SK-N-SH treated with all-trans-retinoic acid at 6 μM for 48 hours (cell line): ENCODE results near the gene KRT1.
"Not testable (repeated sequence)": the region's sequence is repeated elsewhere in the genome, so short reads cannot be mapped to it uniquely, and the experiment has no call there.

ENCODE experiments used
- ATAC-seq: fragments of 200-7000 bp; cut with Tn5 transposase; 3 replicates; pipeline ENCODE4 v1.9.1; 2020; ENCODE audit warnings: mild to moderate bottlenecking, moderate library complexity
- ARNTL ChIP-seq: fragments of 450-650 bp; formaldehyde crosslinking; IDR thresholded peaks from 2 replicates; pipeline ENCODE4 v1.5.0; 2020; ENCODE audit warnings: low read depth, mild to moderate bottlenecking, moderate library complexity, borderline replicate concordance
- BACH2 ChIP-seq: fragments of 250-450 bp; sonication (Bioruptor Pico); IDR thresholded peaks from 2 replicates; pipeline ENCODE4 v1.9.0; 2021; ENCODE audit warnings: mild to moderate bottlenecking, borderline replicate concordance
- CREB5 ChIP-seq: fragments of 250-450 bp; sonication (Bioruptor Pico); IDR thresholded peaks from 2 replicates; pipeline ENCODE4 v1.5.1; 2020; ENCODE audit warnings: low read depth, mild to moderate bottlenecking, moderate library complexity
- CSDC2 ChIP-seq: fragments of 250-450 bp; sonication (Bioruptor Pico); IDR thresholded peaks from 2 replicates; pipeline ENCODE4 v1.5.0; 2020; ENCODE audit warnings: mild to moderate bottlenecking, moderate library complexity
- ESRRG ChIP-seq: fragments of 250-450 bp; sonication (Bioruptor Pico); IDR thresholded peaks from 2 replicates; pipeline ENCODE4 v1.6.1; 2021; ENCODE audit warnings: mild to moderate bottlenecking
- GLIS3 ChIP-seq: fragments of 250-450 bp; sonication (Bioruptor Pico); IDR thresholded peaks from 2 replicates; pipeline ENCODE4 v1.5.0; 2020; ENCODE audit warnings: mild to moderate bottlenecking, moderate library complexity
- ISL1 ChIP-seq: fragments of 250-450 bp; sonication (Bioruptor Pico); IDR thresholded peaks from 2 replicates; pipeline ENCODE4 v2.1.2; 2022; ENCODE audit warnings: mild to moderate bottlenecking, moderate library complexity
- OSR1 ChIP-seq: fragments of 250-450 bp; sonication (Bioruptor Pico); IDR thresholded peaks from 2 replicates; pipeline ENCODE4 v1.8.0; 2022; ENCODE audit warnings: moderate library complexity, mild to moderate bottlenecking, inconsistent platforms
- PATZ1 ChIP-seq: fragments of 250-450 bp; sonication (Bioruptor Pico); IDR thresholded peaks from 2 replicates; pipeline ENCODE4 v1.8.0; 2020; ENCODE audit warnings: mild to moderate bottlenecking, moderate library complexity, borderline replicate concordance
- POU6F1 ChIP-seq: fragments of 250-450 bp; sonication (Bioruptor Pico); IDR thresholded peaks from 2 replicates; pipeline ENCODE4 v1.8.0; 2021; ENCODE audit warnings: low read depth, mild to moderate bottlenecking, moderate library complexity, borderline replicate concordance
- PPARA ChIP-seq: fragments of 250-450 bp; sonication (Bioruptor Pico); IDR thresholded peaks from 2 replicates; pipeline ENCODE4 v1.5.0; 2020; ENCODE audit warnings: mild to moderate bottlenecking, borderline replicate concordance
- RARB ChIP-seq: fragments of 250-450 bp; sonication (Bioruptor Pico); IDR thresholded peaks from 2 replicates; pipeline ENCODE4 v1.8.0; 2021; ENCODE audit warnings: mild to moderate bottlenecking, moderate library complexity
- SNAI2 ChIP-seq: fragments of 250-450 bp; sonication (Bioruptor Pico); IDR thresholded peaks from 2 replicates; pipeline ENCODE4 v1.5.0; 2020; ENCODE audit warnings: mild to moderate bottlenecking, moderate library complexity
- TCF4 ChIP-seq: fragments of 250-450 bp; sonication (Bioruptor Pico); IDR thresholded peaks from 2 replicates; pipeline ENCODE4 v1.8.0; 2021; ENCODE audit warnings: mild to moderate bottlenecking, moderate library complexity, borderline replicate concordance
- TOX ChIP-seq: fragments of 250-450 bp; sonication (Bioruptor Pico); IDR thresholded peaks from 2 replicates; pipeline ENCODE4 v1.8.0; 2021; ENCODE audit warnings: mild to moderate bottlenecking, moderate library complexity, borderline replicate concordance
- TSHZ2 ChIP-seq: fragments of 250-450 bp; sonication (Bioruptor Pico); IDR thresholded peaks from 2 replicates; pipeline ENCODE4 v1.5.0; 2020; ENCODE audit warnings: mild to moderate bottlenecking, moderate library complexity
- ZC3H10 ChIP-seq: fragments of 250-450 bp; sonication (Bioruptor Pico); IDR thresholded peaks from 2 replicates; pipeline ENCODE4 v1.5.1; 2021; ENCODE audit warnings: mild to moderate bottlenecking, moderate library complexity
- ZFP3 ChIP-seq: fragments of 250-450 bp; sonication (Bioruptor Pico); IDR thresholded peaks from 2 replicates; pipeline ENCODE4 v1.5.0; 2020; ENCODE audit warnings: mild to moderate bottlenecking, moderate library complexity
- ZFP30 ChIP-seq: fragments of 450-650 bp; formaldehyde crosslinking; IDR thresholded peaks from 2 replicates; pipeline ENCODE4 v1.5.0; 2022; ENCODE audit warnings: mild to moderate bottlenecking, moderate library complexity
- ZNF565 ChIP-seq: fragments of 450-650 bp; formaldehyde crosslinking; conservative IDR thresholded peaks from 2 replicates; pipeline ENCODE4 v1.5.0; 2020; ENCODE audit warnings: low read depth, mild to moderate bottlenecking, moderate library complexity
- ZNF70 ChIP-seq: fragments of 450-650 bp; formaldehyde crosslinking; IDR thresholded peaks from 2 replicates; pipeline ENCODE4 v1.5.0; 2020; ENCODE audit warnings: mild to moderate bottlenecking, moderate library complexity
- ZNF8 ChIP-seq: fragments of 450-650 bp; formaldehyde crosslinking; IDR thresholded peaks from 2 replicates; pipeline ENCODE4 v1.5.0; 2020; ENCODE audit warnings: mild to moderate bottlenecking, moderate library complexity

Gene KRT1

GRCh38 chr12:52670506-52670905 is 9.7 kb downstream of the KRT1 start:
- no peak for TF ChIP-seq ARNTL (CRISPR knock-in tag)
- no peak for TF ChIP-seq ESRRG (CRISPR knock-in tag)
- TF ChIP-seq CSDC2 (CRISPR knock-in tag), result no peak
- TF ChIP-seq ZNF565, result no peak
- no peak for TF ChIP-seq BACH2 (CRISPR knock-in tag)
- no peak for TF ChIP-seq ZFP30 (CRISPR knock-in tag)
- TF ChIP-seq PPARA (CRISPR knock-in tag), result no peak
- ATAC-seq, result no peak

GRCh38 chr12:52669941-52670340 is 10.3 kb downstream of the KRT1 start:
- ATAC-seq, result not testable (repeated sequence)

- TF ChIP-seq CSDC2 (CRISPR knock-in tag) (no peak), SNAI2 (CRISPR knock-in tag) (no peak), GLIS3 (no peak)
- no peak for ATAC-seq
These were observed 10.8 kb downstream of the KRT1 start for GRCh38 chr12:52669426-52669825.

GRCh38 chr12:52667931-52668330 is 12.3 kb downstream of the KRT1 start:
- no peak for TF ChIP-seq TCF4 (CRISPR knock-in tag)
- no peak for TF ChIP-seq TOX (CRISPR knock-in tag)
- no peak for TF ChIP-seq TSHZ2 (CRISPR knock-in tag)
- TF ChIP-seq ZC3H10, result no peak
- no peak for TF ChIP-seq ZNF8 (CRISPR knock-in tag)
- no peak for TF ChIP-seq PATZ1 (CRISPR knock-in tag)
- TF ChIP-seq CREB5, result no peak
- no peak for TF ChIP-seq BACH2 (CRISPR knock-in tag)
- TF ChIP-seq RARB (CRISPR knock-in tag), result no peak
- TF ChIP-seq ZNF70, result no peak
- no peak for TF ChIP-seq POU6F1 (CRISPR knock-in tag)
- no peak for TF ChIP-seq PPARA (CRISPR knock-in tag)
- TF ChIP-seq OSR1 (CRISPR knock-in tag), result no peak
- no peak for ATAC-seq

GRCh38 chr12:52667509-52667908 is 12.7 kb downstream of the KRT1 start:
- TF ChIP-seq TOX (CRISPR knock-in tag) (no peak), BACH2 (CRISPR knock-in tag) (no peak), ISL1 (CRISPR knock-in tag) (no peak), RARB (CRISPR knock-in tag) (no peak), ZFP3 (CRISPR knock-in tag) (no peak), GLIS3 (no peak), ZNF70 (no peak)
- ATAC-seq, result no peak
